Ovary (tissue), 3 donors: Measurements from ENCODE around the gene ZMYND8.

Source experiments
- POLR2A ChIP-seq: fragments of 450-650 bp; IDR thresholded peaks from one replicate; pipeline ENCODE4 v1.6.1; 2017; ENCODE audit warnings: antibody characterized with exemption, mild to moderate bottlenecking, moderate library complexity
- TF ChIP-seq, protein P1 (sequence below), 3 donors: fragments of 450-650 bp in 2 of 3; fragments of 200-600 bp in 1 of 3; IDR thresholded peaks; one replicate each; pipeline versions ENCODE4 v1.5.1 to v1.8.0; 2016 to 2022; ENCODE audit warnings: antibody characterized with exemption in 3 of 3, mild to moderate bottlenecking in 1 of 3
- donor health status: DM: no; HTN: no; CAD: no.

DNA sequence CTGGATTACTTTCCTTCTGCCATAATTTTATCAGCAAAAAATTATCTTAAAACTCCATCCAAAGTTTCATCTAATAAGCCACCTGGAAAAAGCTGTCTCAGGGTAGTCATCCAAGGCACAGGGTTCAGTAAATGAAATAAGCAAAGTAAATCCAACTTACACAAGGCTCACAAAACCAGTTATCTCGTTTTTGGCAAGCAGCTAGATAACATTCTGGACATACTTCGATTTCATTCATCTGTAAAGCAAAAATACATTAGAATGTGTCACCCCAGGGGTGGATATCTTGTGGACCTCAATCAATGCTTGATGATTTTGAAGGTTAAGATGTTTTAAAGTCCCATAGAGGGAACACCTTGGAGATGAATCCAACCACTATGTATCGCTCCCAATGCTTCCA lies 73.1 kb downstream of the ZMYND8 start:
- TF ChIP-seq, protein P1, sequence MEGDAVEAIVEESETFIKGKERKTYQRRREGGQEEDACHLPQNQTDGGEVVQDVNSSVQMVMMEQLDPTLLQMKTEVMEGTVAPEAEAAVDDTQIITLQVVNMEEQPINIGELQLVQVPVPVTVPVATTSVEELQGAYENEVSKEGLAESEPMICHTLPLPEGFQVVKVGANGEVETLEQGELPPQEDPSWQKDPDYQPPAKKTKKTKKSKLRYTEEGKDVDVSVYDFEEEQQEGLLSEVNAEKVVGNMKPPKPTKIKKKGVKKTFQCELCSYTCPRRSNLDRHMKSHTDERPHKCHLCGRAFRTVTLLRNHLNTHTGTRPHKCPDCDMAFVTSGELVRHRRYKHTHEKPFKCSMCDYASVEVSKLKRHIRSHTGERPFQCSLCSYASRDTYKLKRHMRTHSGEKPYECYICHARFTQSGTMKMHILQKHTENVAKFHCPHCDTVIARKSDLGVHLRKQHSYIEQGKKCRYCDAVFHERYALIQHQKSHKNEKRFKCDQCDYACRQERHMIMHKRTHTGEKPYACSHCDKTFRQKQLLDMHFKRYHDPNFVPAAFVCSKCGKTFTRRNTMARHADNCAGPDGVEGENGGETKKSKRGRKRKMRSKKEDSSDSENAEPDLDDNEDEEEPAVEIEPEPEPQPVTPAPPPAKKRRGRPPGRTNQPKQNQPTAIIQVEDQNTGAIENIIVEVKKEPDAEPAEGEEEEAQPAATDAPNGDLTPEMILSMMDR (IDR thresholded peaks at IDR 0.05) = no peak
- no peak for TF ChIP-seq POLR2A
